Hepatocyte (in vitro differentiated cells): ENCODE data around the gene VENTX. TPM values are rescaled to one million over a fixed set of nuclear protein-coding genes. Genes with fewer than 3 reads are reported as not detected.

Source experiments
- DNase-seq: peaks from one replicate; pipeline ENCODE4 v3.0.0-alpha.2; 2016; ENCODE audit warnings: low spot score
- H2AFZ ChIP-seq: fragments of 200-600 bp; sonication (generic); 2 replicates; pipeline ENCODE4 v1.6.0; 2016; ENCODE audit warnings: antibody characterized with exemption, mild to moderate bottlenecking
- H3K27ac ChIP-seq: fragments of 200-600 bp; sonication (generic); 2 replicates; pipeline ENCODE4 v1.5.1; 2016; ENCODE audit warnings: mild to moderate bottlenecking
- H3K27me3 ChIP-seq: fragments of 200-600 bp; sonication (generic); 2 replicates; pipeline ENCODE4 v1.6.1; 2016
- H3K36me3 ChIP-seq: fragments of 200-600 bp; sonication (generic); replicated peaks from 2 replicates; pipeline ENCODE4 v1.5.1; 2016; ENCODE audit warnings: low read depth; ENCODE audit not compliant: insufficient read depth
- H3K4me1 ChIP-seq: fragments of 200-600 bp; sonication (generic); 2 replicates; pipeline ENCODE4 v1.5.1; 2016; ENCODE audit warnings: mild to moderate bottlenecking, moderate library complexity; ENCODE audit not compliant: insufficient read depth
- H3K4me2 ChIP-seq: fragments of 200-600 bp; sonication (generic); 2 replicates; pipeline ENCODE4 v1.6.0; 2016
- H3K4me3 ChIP-seq: fragments of 200-600 bp; sonication (generic); 2 replicates; pipeline ENCODE4 v1.5.1; 2016; ENCODE audit warnings: mild to moderate bottlenecking
- H3K79me2 ChIP-seq: fragments of 200-600 bp; sonication (generic); 2 replicates; pipeline ENCODE4 v1.6.0; 2017; ENCODE audit warnings: mild to moderate bottlenecking
- H3K9me2 ChIP-seq: fragments of 200-600 bp; sonication (generic); replicated peaks from 2 replicates; pipeline ENCODE4 v1.6.0; 2017; ENCODE audit warnings: mild to moderate bottlenecking; ENCODE audit not compliant: insufficient read depth
- H3K9me3 ChIP-seq: fragments of 200-600 bp; sonication (generic); 2 replicates; pipeline ENCODE4 v1.5.1; 2016; ENCODE audit warnings: low read depth, mild to moderate bottlenecking
- H4K20me1 ChIP-seq: fragments of 200-600 bp; sonication (generic); 2 replicates; pipeline ENCODE4 v1.6.0; 2016; ENCODE audit warnings: mild to moderate bottlenecking; ENCODE audit not compliant: insufficient read depth, poor library complexity, severe bottlenecking
- EZH2 ChIP-seq: fragments of 200-600 bp; sonication (generic); IDR thresholded peaks from 2 replicates; pipeline ENCODE4 v1.6.1; 2016; ENCODE audit warnings: antibody characterized with exemption, mild to moderate bottlenecking, borderline replicate concordance
- EZH2phosphoT487 ChIP-seq: fragments of 200-600 bp; sonication (generic); IDR thresholded peaks from one replicate; pipeline ENCODE4 v1.6.1; 2018; ENCODE audit warnings: antibody characterized with exemption, mild to moderate bottlenecking, low read depth, moderate library complexity; ENCODE audit not compliant: unreplicated experiment, severe bottlenecking
- WGBS: methylation state at CpG from one replicate; pipeline ENCODE4 v1.1.6; 2016; ENCODE audit warnings: low lambda C conversion rate; ENCODE audit errors: missing lambda C conversion rate; 5-methylcytosine and 5-hydroxymethylcytosine counted together
- polyA plus RNA-seq: library from polyadenylated mRNA; unstranded; fragments of >200 nt; fragmentation: Nextera tagmentation; extraction: Ambion mirVana; gene quantifications from 2 replicates; pipeline ENCODE4 v1.2.1, GENCODE V29; 2016
- total RNA-seq: library from RNA; depleted of rRNA; stranded (reverse); fragments of >200 nt; gene quantifications from 2 replicates; pipeline ENCODE4 v1.2.3, GENCODE V29; 2014
- TF ChIP-seq, protein P1 (sequence below): fragments of 200-600 bp; sonication (generic); IDR thresholded peaks from 2 replicates; pipeline ENCODE4 v1.5.1; 2016; ENCODE audit warnings: antibody characterized with exemption, mild to moderate bottlenecking; ENCODE audit not compliant: poor library complexity

Gene VENTX
- total and polyA plus RNA-seq, 2 experiments from 2014 or later = not detected

- TF ChIP-seq EZH2phosphoT487 (no peak), EZH2 (no peak)
- TF ChIP-seq, protein P1, sequence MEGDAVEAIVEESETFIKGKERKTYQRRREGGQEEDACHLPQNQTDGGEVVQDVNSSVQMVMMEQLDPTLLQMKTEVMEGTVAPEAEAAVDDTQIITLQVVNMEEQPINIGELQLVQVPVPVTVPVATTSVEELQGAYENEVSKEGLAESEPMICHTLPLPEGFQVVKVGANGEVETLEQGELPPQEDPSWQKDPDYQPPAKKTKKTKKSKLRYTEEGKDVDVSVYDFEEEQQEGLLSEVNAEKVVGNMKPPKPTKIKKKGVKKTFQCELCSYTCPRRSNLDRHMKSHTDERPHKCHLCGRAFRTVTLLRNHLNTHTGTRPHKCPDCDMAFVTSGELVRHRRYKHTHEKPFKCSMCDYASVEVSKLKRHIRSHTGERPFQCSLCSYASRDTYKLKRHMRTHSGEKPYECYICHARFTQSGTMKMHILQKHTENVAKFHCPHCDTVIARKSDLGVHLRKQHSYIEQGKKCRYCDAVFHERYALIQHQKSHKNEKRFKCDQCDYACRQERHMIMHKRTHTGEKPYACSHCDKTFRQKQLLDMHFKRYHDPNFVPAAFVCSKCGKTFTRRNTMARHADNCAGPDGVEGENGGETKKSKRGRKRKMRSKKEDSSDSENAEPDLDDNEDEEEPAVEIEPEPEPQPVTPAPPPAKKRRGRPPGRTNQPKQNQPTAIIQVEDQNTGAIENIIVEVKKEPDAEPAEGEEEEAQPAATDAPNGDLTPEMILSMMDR = no peak
- Histone ChIP-seq H4K20me1 (no peaks in the 10 kb centered on the region), H3K36me3 (no peaks in the 10 kb centered on the region), H3K4me2 (no peak overlapping the region), H3K9me3 (no peaks in the 10 kb centered on the region), H3K79me2 (no peaks in the 10 kb centered on the region), H2AFZ (no peak overlapping the region), H3K4me3 (no peak overlapping the region), H3K9me2 (no peaks in the 10 kb centered on the region), H3K27ac (no peak overlapping the region), H3K4me1 (no peaks in the 10 kb centered on the region), H3K27me3 (peaks cover 18% of the 10 kb centered on the region)
- WGBS = 88% methylated on average over 26 of the region's 26 CpGs
- DNase-seq = no peak
These were observed 20.9 kb upstream of the VENTX start for GRCh38 chr10:133216776-133217175.

GRCh38 chr10:133217800-133218589 is 19.7 kb upstream of the VENTX start:
- H3K36me3 ChIP-seq = no peaks in the 10 kb centered on the region
- H3K9me3 ChIP-seq = no peaks in the 10 kb centered on the region
- no peaks in the 10 kb centered on the region for H4K20me1 ChIP-seq
- no peaks in the 10 kb centered on the region for H3K9me2 ChIP-seq
- H3K4me1 ChIP-seq = no peaks in the 10 kb centered on the region
- H2AFZ ChIP-seq = no peak overlapping the region
- no peak overlapping the region for H3K4me3 ChIP-seq
- DNase-seq = no peak
- peaks cover 18% of the 10 kb centered on the region for H3K27me3 ChIP-seq
- no peak overlapping the region for H3K27ac ChIP-seq
- no peaks in the 10 kb centered on the region for H3K79me2 ChIP-seq
- H3K4me2 ChIP-seq = no peak overlapping the region
- TF ChIP-seq EZH2phosphoT487 (no peak), EZH2 (no peak)
- TF ChIP-seq, protein P1 = no peak
- WGBS = 92% methylated on average over 25 of the region's 25 CpGs

DNA sequence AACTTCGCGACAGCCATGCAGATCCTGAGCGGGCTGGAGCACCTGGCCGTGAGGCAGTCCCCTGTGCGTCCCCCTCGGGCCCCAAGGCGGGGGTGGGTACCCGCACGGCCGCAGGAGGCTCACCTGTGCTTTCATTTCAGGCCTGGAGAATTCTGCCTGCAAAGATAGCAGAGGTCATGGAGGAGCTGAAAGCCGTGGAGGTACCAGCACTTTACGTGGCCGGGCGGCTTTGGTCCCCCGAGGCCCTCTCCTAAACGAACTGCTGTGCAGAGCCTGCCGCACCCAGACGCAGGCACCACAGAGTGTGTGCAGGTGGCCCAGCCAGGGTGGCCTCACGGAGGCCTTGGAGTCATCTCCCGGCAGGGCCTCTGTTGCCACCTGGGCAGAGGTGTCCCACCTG is 18.8 kb upstream of the VENTX start:
- Histone ChIP-seq H3K27ac (no peak overlapping the region), H3K36me3 (no peaks in the 10 kb centered on the region), H2AFZ (no peak overlapping the region), H3K27me3 (peaks cover 18% of the 10 kb centered on the region), H3K4me2 (no peak overlapping the region), H3K4me3 (no peak overlapping the region), H3K9me2 (no peaks in the 10 kb centered on the region), H3K79me2 (no peaks in the 10 kb centered on the region), H3K9me3 (no peaks in the 10 kb centered on the region), H4K20me1 (no peaks in the 10 kb centered on the region), H3K4me1 (no peaks in the 10 kb centered on the region)
- WGBS = 88% methylated on average over 20 of the region's 20 CpGs
- no peak for TF ChIP-seq EZH2phosphoT487
- TF ChIP-seq, protein P1 = no peak
- no peak for TF ChIP-seq EZH2
- DNase-seq = no peak
